Measurements from ENCODE around the gene BPHL.

The BPHL gene

DNA sequence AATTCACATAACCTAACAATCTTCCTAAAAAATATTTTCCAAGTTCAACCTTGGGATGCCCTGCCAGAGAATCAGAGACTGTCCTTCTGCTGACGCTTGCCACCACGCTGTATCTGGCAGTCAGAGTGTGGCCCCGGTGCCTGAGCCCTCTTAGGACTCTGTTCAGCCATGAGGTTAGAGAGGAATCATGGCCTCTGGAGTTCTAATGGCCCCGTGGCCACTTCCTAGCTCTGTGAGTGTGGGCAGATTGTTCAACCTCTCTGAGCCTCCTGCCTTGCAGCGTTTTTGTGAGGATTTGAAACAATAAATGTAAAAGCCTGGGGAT is 2.2 kb downstream of the BPHL start:
- H3K9me3 ChIP-seq (ENCODE audit: insufficient read depth, low read length, severe bottlenecking), result no peaks in the 10 kb centered on the region
- H3K4me2 ChIP-seq (ENCODE audit: insufficient read depth, low read length), result no peak overlapping the region
- H3K27ac ChIP-seq (ENCODE audit: low read length), result no peak overlapping the region
- peaks cover 6% of the 10 kb centered on the region for H3K79me2 ChIP-seq (ENCODE audit: insufficient read depth, low read length)
- TF ChIP-seq CTCF (IDR thresholded peaks at IDR 0.05; ENCODE audit: borderline replicate concordance, extremely low read depth, low read length, poor library complexity, severe bottlenecking) (no peak), EZH2 (IDR thresholded peaks at IDR 0.05; ENCODE audit: borderline replicate concordance, low read depth, low read length, severe bottlenecking) (no peak)
- H3K4me3 ChIP-seq (ENCODE audit: low read depth in 1 of 2, low read length in 2 of 2), result no peak overlapping the region
- H3K4me1 ChIP-seq (ENCODE audit: insufficient read depth, low read length), result peaks cover 30% of the 10 kb centered on the region
- no peak overlapping the region for H3K9ac ChIP-seq (ENCODE audit: low read depth, low read length)
- no peaks in the 10 kb centered on the region for H3K36me3 ChIP-seq (ENCODE audit: insufficient read depth, low read length)
- no peak for ATAC-seq (ENCODE audit: insufficient read depth, low read depth)
- DNase-seq, result no peak
- no peaks in the 10 kb centered on the region for H3K27me3 ChIP-seq (ENCODE audit: insufficient read depth, low read length, poor library complexity)
- H2AFZ ChIP-seq (ENCODE audit: low read depth, low read length), result no peak overlapping the region
- H4K20me1 ChIP-seq (ENCODE audit: insufficient read depth, low read length), result no peaks in the 10 kb centered on the region

DNA sequence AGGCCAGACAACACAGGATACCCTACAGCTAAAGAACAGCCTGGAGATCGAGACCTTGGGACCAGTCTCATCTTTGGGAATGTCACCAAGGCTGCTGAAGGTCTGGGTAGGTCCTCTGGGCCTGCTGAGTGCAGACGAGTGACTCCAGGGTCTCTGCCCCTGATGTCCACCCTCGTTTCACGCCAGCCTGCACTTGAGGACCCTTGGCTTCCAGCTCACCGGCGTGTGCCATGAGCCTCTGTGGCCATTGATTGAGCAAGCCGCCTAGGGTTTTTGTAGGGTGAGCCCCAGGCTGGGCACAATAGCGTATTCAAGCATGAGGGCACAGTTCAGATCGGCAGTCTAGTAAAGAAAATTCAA is 4.3 kb downstream of the BPHL start:
- DNase-seq (no peak), ATAC-seq (ENCODE audit: insufficient read depth, low read depth) (no peak)
- no peak overlapping the region for H3K9ac ChIP-seq (ENCODE audit: low read depth, low read length)
- no peaks in the 10 kb centered on the region for H3K27me3 ChIP-seq (ENCODE audit: insufficient read depth, low read length, poor library complexity)
- no peaks in the 10 kb centered on the region for H3K9me3 ChIP-seq (ENCODE audit: insufficient read depth, low read length, severe bottlenecking)
- no peak overlapping the region for H3K4me2 ChIP-seq (ENCODE audit: insufficient read depth, low read length)
- peaks cover 6% of the 10 kb centered on the region for H3K79me2 ChIP-seq (ENCODE audit: insufficient read depth, low read length)
- H2AFZ ChIP-seq (ENCODE audit: low read depth, low read length), result no peak overlapping the region
- no peak overlapping the region for H3K4me3 ChIP-seq (ENCODE audit: low read depth in 1 of 2, low read length in 2 of 2)
- H3K4me1 ChIP-seq (ENCODE audit: insufficient read depth, low read length), result peaks cover 33% of the 10 kb centered on the region
- no peaks in the 10 kb centered on the region for H4K20me1 ChIP-seq (ENCODE audit: insufficient read depth, low read length)
- H3K36me3 ChIP-seq (ENCODE audit: insufficient read depth, low read length), result no peaks in the 10 kb centered on the region
- TF ChIP-seq EZH2 (IDR thresholded peaks at IDR 0.05; ENCODE audit: borderline replicate concordance, low read depth, low read length, severe bottlenecking) (no peak), CTCF (IDR thresholded peaks at IDR 0.05; ENCODE audit: borderline replicate concordance, extremely low read depth, low read length, poor library complexity, severe bottlenecking) (no peak)
- no peak overlapping the region for H3K27ac ChIP-seq (ENCODE audit: low read length)

DNA sequence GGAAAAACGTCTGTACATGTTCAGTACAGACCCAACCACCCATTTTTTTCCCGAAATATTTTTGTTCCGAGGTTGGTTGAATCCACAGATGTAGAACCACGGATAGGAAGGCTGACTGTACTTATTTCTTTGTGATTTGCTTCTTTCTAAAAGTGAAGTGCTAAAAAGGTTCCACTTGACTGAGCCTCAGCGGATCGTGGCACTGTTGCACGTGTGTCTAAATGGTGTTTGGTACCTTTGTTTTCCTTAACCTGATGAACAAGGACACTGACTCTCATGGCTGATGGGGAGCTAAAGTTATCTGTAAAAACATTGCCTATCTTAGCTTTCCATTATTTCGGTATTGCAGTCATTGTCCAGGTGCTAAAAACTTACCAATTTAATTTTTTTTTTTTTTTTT is 6.2 kb downstream of the BPHL start:
- no peak overlapping the region for H3K4me2 ChIP-seq (ENCODE audit: insufficient read depth, low read length)
- peaks cover 12% of the 10 kb centered on the region; the same call in 1 of the 2 replicates for H3K36me3 ChIP-seq (ENCODE audit: insufficient read depth, low read length)
- no peak for ATAC-seq (ENCODE audit: insufficient read depth, low read depth)
- no peak for DNase-seq
- H3K79me2 ChIP-seq (ENCODE audit: insufficient read depth, low read length), result no peaks in the 10 kb centered on the region
- no peak overlapping the region for H3K9ac ChIP-seq (ENCODE audit: low read depth, low read length)
- H3K9me3 ChIP-seq (ENCODE audit: insufficient read depth, low read length, severe bottlenecking), result no peaks in the 10 kb centered on the region
- peaks cover 21% of the 10 kb centered on the region; the same call in 1 of the 2 replicates for H3K4me1 ChIP-seq (ENCODE audit: insufficient read depth, low read length)
- no peaks in the 10 kb centered on the region for H3K27me3 ChIP-seq (ENCODE audit: insufficient read depth, low read length, poor library complexity)
- H2AFZ ChIP-seq (ENCODE audit: low read depth, low read length), result no peak overlapping the region
- no peak overlapping the region for H3K27ac ChIP-seq (ENCODE audit: low read length)
- TF ChIP-seq EZH2 (IDR thresholded peaks at IDR 0.05; ENCODE audit: borderline replicate concordance, low read depth, low read length, severe bottlenecking) (no peak), CTCF (IDR thresholded peaks at IDR 0.05; ENCODE audit: borderline replicate concordance, extremely low read depth, low read length, poor library complexity, severe bottlenecking) (no peak)
- H3K4me3 ChIP-seq (ENCODE audit: low read depth in 1 of 2, low read length in 2 of 2), result no peak overlapping the region
- no peaks in the 10 kb centered on the region for H4K20me1 ChIP-seq (ENCODE audit: insufficient read depth, low read length)

GRCh38 chr6:3125815-3126214 is 7.3 kb downstream of the BPHL start:
- Histone ChIP-seq H3K4me1 (ENCODE audit: insufficient read depth, low read length) (peaks cover 14% of the 10 kb centered on the region; the same call in 1 of the 2 replicates), H3K9me3 (ENCODE audit: insufficient read depth, low read length, severe bottlenecking) (no peaks in the 10 kb centered on the region), H4K20me1 (ENCODE audit: insufficient read depth, low read length) (no peaks in the 10 kb centered on the region), H3K79me2 (ENCODE audit: insufficient read depth, low read length) (no peaks in the 10 kb centered on the region), H2AFZ (ENCODE audit: low read depth, low read length) (no peak overlapping the region), H3K27me3 (ENCODE audit: insufficient read depth, low read length, poor library complexity) (no peaks in the 10 kb centered on the region), H3K9ac (ENCODE audit: low read depth, low read length) (no peak overlapping the region), H3K36me3 (ENCODE audit: insufficient read depth, low read length) (peaks cover 16% of the 10 kb centered on the region; the same call in 1 of the 2 replicates), H3K27ac (ENCODE audit: low read length) (no peak overlapping the region), H3K4me3 (ENCODE audit: low read depth in 1 of 2, low read length in 2 of 2) (no peak overlapping the region), H3K4me2 (ENCODE audit: insufficient read depth, low read length) (no peak overlapping the region)
- TF ChIP-seq EZH2 (IDR thresholded peaks at IDR 0.05; ENCODE audit: borderline replicate concordance, low read depth, low read length, severe bottlenecking) (no peak), CTCF (IDR thresholded peaks at IDR 0.05; ENCODE audit: borderline replicate concordance, extremely low read depth, low read length, poor library complexity, severe bottlenecking) (no peak)
- no peak for DNase-seq
- no peak for ATAC-seq (ENCODE audit: insufficient read depth, low read depth)
